Measurements from ENCODE around the gene C5AR1.

C5AR1 gene

DNA sequence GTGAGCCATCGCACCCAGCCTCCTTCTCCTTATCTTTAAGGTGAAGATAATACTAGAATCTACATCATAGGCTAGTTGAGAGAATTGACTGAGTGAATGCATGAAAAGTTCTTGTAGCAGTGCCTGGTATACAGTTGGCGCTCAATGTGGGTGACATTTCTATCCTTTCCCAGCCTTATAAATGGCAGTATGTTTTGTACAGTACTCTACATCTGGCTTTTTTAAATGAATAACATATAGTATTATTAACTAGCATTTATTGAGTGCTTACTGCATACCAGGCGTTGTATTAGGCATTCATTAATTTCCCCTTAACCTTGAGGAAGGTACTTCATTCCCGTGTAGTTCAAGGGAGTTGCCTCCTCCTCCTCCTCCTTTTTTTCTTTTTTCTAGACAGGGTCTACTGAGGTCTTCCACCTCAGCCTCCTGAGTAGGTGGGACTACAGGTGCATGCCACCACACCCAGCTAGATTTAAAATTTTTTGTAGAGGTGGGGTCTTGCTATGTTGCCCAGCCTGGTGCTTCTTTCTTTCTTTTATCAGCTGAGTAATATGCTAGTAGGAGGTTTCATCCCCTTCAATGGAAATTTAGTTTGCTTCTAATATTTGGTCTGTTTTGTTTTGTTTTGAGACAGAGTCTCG, 2.8 kb downstream of the C5AR1 start:
- Histone ChIP-seq H3K27me3 (replicated peaks; ENCODE audit: control insufficient read depth, insufficient read depth, low read length) (no peaks in the 10 kb centered on the region), H3K36me3 (ENCODE audit: control insufficient read depth, insufficient read depth, low read length) (no peaks in the 10 kb centered on the region), H3K4me3 (replicated peaks; ENCODE audit: low read depth, low read length) (no peak overlapping the region)
- DNase-seq (ENCODE audit: extremely low read depth, insufficient read length): no peak
- TF ChIP-seq, protein P1, sequence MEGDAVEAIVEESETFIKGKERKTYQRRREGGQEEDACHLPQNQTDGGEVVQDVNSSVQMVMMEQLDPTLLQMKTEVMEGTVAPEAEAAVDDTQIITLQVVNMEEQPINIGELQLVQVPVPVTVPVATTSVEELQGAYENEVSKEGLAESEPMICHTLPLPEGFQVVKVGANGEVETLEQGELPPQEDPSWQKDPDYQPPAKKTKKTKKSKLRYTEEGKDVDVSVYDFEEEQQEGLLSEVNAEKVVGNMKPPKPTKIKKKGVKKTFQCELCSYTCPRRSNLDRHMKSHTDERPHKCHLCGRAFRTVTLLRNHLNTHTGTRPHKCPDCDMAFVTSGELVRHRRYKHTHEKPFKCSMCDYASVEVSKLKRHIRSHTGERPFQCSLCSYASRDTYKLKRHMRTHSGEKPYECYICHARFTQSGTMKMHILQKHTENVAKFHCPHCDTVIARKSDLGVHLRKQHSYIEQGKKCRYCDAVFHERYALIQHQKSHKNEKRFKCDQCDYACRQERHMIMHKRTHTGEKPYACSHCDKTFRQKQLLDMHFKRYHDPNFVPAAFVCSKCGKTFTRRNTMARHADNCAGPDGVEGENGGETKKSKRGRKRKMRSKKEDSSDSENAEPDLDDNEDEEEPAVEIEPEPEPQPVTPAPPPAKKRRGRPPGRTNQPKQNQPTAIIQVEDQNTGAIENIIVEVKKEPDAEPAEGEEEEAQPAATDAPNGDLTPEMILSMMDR (IDR thresholded peaks at IDR 0.05; ENCODE audit: insufficient read depth, low read length, poor library complexity, severe bottlenecking): no peak

DNA sequence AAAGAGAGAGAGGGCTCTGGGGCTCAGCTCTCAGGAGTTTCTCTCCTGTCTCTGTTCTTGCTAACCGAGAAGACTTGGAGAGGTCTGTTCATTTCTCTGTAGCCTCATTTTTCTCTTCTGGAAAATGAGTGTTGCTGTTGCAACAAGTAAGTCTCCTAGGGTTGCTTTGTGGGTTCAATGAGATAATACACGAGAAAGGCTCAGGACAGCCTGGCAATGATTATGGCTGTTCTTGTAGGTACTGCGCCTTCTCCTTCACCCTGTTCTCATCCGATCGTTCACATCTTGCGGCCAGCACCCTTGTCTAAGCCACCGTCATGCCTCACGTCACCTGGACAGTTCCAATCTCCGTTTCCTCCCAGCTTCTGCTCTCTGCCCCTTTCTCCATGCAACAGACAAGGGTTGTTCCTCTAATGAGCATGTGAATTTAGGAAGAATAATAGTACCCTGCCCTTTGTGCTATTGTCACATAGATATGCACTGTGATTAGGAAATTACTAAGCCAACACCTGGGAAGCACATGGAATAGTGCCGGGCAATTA, 4.2 kb downstream of the C5AR1 start:
- H3K36me3 ChIP-seq (ENCODE audit: control insufficient read depth, insufficient read depth, low read length): no peaks in the 10 kb centered on the region
- TF ChIP-seq, protein P1 (IDR thresholded peaks at IDR 0.05; ENCODE audit: insufficient read depth, low read length, poor library complexity, severe bottlenecking): no peak
- H3K4me3 ChIP-seq (replicated peaks; ENCODE audit: low read depth, low read length): no peak overlapping the region
- no peak for DNase-seq (ENCODE audit: extremely low read depth, insufficient read length)
- H3K27me3 ChIP-seq (replicated peaks; ENCODE audit: control insufficient read depth, insufficient read depth, low read length): no peaks in the 10 kb centered on the region

DNA sequence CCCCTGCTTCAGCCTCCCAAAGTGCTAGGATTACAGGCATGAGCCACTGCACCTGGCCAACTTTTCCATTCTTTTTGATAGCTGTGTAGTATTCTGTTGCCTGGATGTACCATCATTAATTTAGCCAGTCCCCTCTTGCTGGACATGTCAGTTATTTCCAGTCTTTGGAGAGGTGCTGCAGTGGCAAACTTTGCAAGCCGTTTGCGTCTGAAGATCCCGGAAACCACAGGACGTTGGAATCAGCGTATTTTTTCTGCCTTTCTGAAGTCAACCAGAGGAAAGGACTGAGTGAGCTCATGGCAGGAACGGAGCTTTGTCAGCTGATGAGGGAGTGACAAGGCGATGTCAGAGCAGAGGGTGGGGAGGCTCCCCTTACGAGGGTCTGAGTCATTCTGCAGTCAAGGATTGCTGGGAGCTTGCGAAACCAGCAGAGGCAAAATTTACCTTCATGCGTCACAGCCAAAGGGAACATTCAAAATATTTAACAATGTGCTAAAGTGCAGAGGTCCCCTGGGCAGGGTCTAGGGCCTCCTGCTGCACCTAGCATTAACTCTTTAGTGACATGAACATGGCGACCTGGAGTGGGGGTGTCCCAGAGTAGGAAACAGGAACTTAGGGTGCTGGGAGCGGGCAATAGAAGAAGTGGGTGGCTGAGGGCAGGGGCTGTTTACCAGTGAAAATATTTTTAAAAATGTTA, 5.6 kb downstream of the C5AR1 start:
- Histone ChIP-seq H3K27me3 (replicated peaks; ENCODE audit: control insufficient read depth, insufficient read depth, low read length) (no peaks in the 10 kb centered on the region), H3K4me3 (replicated peaks; ENCODE audit: low read depth, low read length) (no peak overlapping the region), H3K36me3 (ENCODE audit: control insufficient read depth, insufficient read depth, low read length) (no peaks in the 10 kb centered on the region)
- TF ChIP-seq, protein P1 (IDR thresholded peaks at IDR 0.05; ENCODE audit: insufficient read depth, low read length, poor library complexity, severe bottlenecking): no peak
- DNase-seq (ENCODE audit: extremely low read depth, insufficient read length): no peak

- Histone ChIP-seq H3K4me3 (replicated peaks; ENCODE audit: low read depth, low read length) (no peak overlapping the region), H3K36me3 (ENCODE audit: control insufficient read depth, insufficient read depth, low read length) (no peaks in the 10 kb centered on the region), H3K27me3 (replicated peaks; ENCODE audit: control insufficient read depth, insufficient read depth, low read length) (no peaks in the 10 kb centered on the region)
- DNase-seq (ENCODE audit: extremely low read depth, insufficient read length): no peak
- TF ChIP-seq, protein P1 (IDR thresholded peaks at IDR 0.05; ENCODE audit: insufficient read depth, low read length, poor library complexity, severe bottlenecking): no peak
These were observed 6.9 kb downstream of the C5AR1 start for GRCh38 chr19:47316513-47316912.

GRCh38 chr19:47319923-47320871, 10.5 kb downstream of the C5AR1 start:
- no peak overlapping the region for H3K4me3 ChIP-seq (replicated peaks; ENCODE audit: low read depth, low read length)
- TF ChIP-seq, protein P1 (IDR thresholded peaks at IDR 0.05; ENCODE audit: insufficient read depth, low read length, poor library complexity, severe bottlenecking): no peak
- DNase-seq (ENCODE audit: extremely low read depth, insufficient read length): no peak
- no peaks in the 10 kb centered on the region for H3K27me3 ChIP-seq (replicated peaks; ENCODE audit: control insufficient read depth, insufficient read depth, low read length)
- no peaks in the 10 kb centered on the region for H3K36me3 ChIP-seq (ENCODE audit: control insufficient read depth, insufficient read depth, low read length)

Data from GM06990 (cell line).